Mucosa of rectum (tissue), 2 donors: ENCODE results near the gene CHD5.
"Not testable (repeated sequence)": the region's sequence is repeated elsewhere in the genome, so short reads cannot be mapped to it uniquely, and the experiment has no call there.

Experiments
- H3K27ac ChIP-seq, 2 donors: one replicate each; pipeline ENCODE4 v1.7.0; 2013; ENCODE audit warnings: inconsistent platforms in 2 of 2, low read depth in 2 of 2, low read length in 2 of 2
- H3K27me3 ChIP-seq, 2 donors: one replicate each; pipeline ENCODE4 v1.7.0; 2013; ENCODE audit warnings: low read length in 2 of 2; ENCODE audit not compliant: control insufficient read depth in 2 of 2, insufficient read depth in 2 of 2
- H3K36me3 ChIP-seq, 2 donors: one replicate each; pipeline ENCODE4 v1.7.0; 2013; ENCODE audit warnings: low read length in 2 of 2; ENCODE audit not compliant: control insufficient read depth in 2 of 2, insufficient read depth in 2 of 2
- H3K4me1 ChIP-seq, 2 donors: one replicate each; pipeline ENCODE4 v1.7.0; 2013; ENCODE audit warnings: low read length in 2 of 2, mild to moderate bottlenecking in 1 of 2; ENCODE audit not compliant: control insufficient read depth in 2 of 2, insufficient read depth in 2 of 2
- H3K4me3 ChIP-seq, 2 donors: one replicate each; pipeline ENCODE4 v1.7.0; 2013; ENCODE audit warnings: low read length in 2 of 2
- H3K9ac ChIP-seq, 2 donors: one replicate each; pipeline ENCODE4 v1.7.0; 2013; ENCODE audit warnings: low read length in 2 of 2, low read depth in 1 of 2, mild to moderate bottlenecking in 1 of 2
- H3K9me3 ChIP-seq, 2 donors: one replicate each; pipeline ENCODE4 v1.7.0; 2013; ENCODE audit warnings: low read length in 2 of 2; ENCODE audit not compliant: control insufficient read depth in 2 of 2
- donor health status: healthy.
- donor health status: Normal muscosa, but diverticular disease.

The CHD5 gene

GRCh38 chr1:6080469-6080868 is 99.7 kb downstream of the CHD5 start:
- Histone ChIP-seq H3K4me1 (peaks cover 4 to 5% of the 10 kb centered on the region in 2 donors), H3K27me3 (no peaks in the 10 kb centered on the region), H3K36me3 (no peaks in the 10 kb centered on the region), H3K9me3 (no peaks in the 10 kb centered on the region), H3K4me3 (no peak overlapping the region), H3K27ac (no peak overlapping the region), H3K9ac (no peak overlapping the region)

- no peaks in the 10 kb centered on the region for H3K9me3 ChIP-seq
- no peak overlapping the region for H3K27ac ChIP-seq
- no peaks in the 10 kb centered on the region for H3K27me3 ChIP-seq
- H3K9ac ChIP-seq, result no peak overlapping the region
- no peak overlapping the region for H3K4me3 ChIP-seq
- peaks cover 0 to 4% of the 10 kb centered on the region in 2 donors for H3K4me1 ChIP-seq
- H3K36me3 ChIP-seq, result peaks cover 0 to 3% of the 10 kb centered on the region in 2 donors
These were observed 102.2 kb downstream of the CHD5 start for GRCh38 chr1:6077919-6078318.

GRCh38 chr1:6077506-6077905 is 102.6 kb downstream of the CHD5 start:
- H3K27ac ChIP-seq, result no peak overlapping the region
- no peaks in the 10 kb centered on the region for H3K27me3 ChIP-seq
- no peak overlapping the region for H3K4me3 ChIP-seq
- peaks cover 0 to 4% of the 10 kb centered on the region in 2 donors for H3K4me1 ChIP-seq
- peaks cover 0 to 3% of the 10 kb centered on the region in 2 donors for H3K36me3 ChIP-seq
- no peak overlapping the region for H3K9ac ChIP-seq
- no peaks in the 10 kb centered on the region for H3K9me3 ChIP-seq

GRCh38 chr1:6077061-6077460 is 103.1 kb downstream of the CHD5 start:
- H3K27ac ChIP-seq, H3K9me3 ChIP-seq, H3K9ac ChIP-seq, H3K4me3 ChIP-seq, H3K4me1 ChIP-seq, H3K36me3 ChIP-seq, H3K27me3 ChIP-seq: not testable (repeated sequence)

GRCh38 chr1:6075748-6076147 is 104.4 kb downstream of the CHD5 start:
- Histone ChIP-seq H3K4me1 (no peaks in the 10 kb centered on the region), H3K4me3 (no peak overlapping the region), H3K27me3 (no peaks in the 10 kb centered on the region), H3K9me3 (no peaks in the 10 kb centered on the region), H3K36me3 (peaks cover 0 to 3% of the 10 kb centered on the region in 2 donors), H3K27ac (no peak overlapping the region), H3K9ac (no peak overlapping the region)

- Histone ChIP-seq H3K4me3 (no peak overlapping the region), H3K27ac (no peak overlapping the region), H3K27me3 (no peaks in the 10 kb centered on the region), H3K9me3 (no peaks in the 10 kb centered on the region), H3K9ac (no peak overlapping the region), H3K4me1 (no peaks in the 10 kb centered on the region), H3K36me3 (peaks cover 0 to 3% of the 10 kb centered on the region in 2 donors)
These were observed 105.8 kb downstream of the CHD5 start for GRCh38 chr1:6074192-6074901.

GRCh38 chr1:6073480-6074053 is 106.6 kb downstream of the CHD5 start:
- H3K27ac ChIP-seq, result no peak overlapping the region
- H3K4me3 ChIP-seq, result no peak overlapping the region
- no peaks in the 10 kb centered on the region for H3K4me1 ChIP-seq
- H3K36me3 ChIP-seq, result peaks cover 0 to 3% of the 10 kb centered on the region in 2 donors
- H3K9me3 ChIP-seq, result no peaks in the 10 kb centered on the region
- no peak overlapping the region for H3K9ac ChIP-seq
- no peaks in the 10 kb centered on the region for H3K27me3 ChIP-seq

GRCh38 chr1:6072774-6073479 is 107.2 kb downstream of the CHD5 start:
- H3K4me1 ChIP-seq, result no peaks in the 10 kb centered on the region
- H3K27ac ChIP-seq, result no peak overlapping the region
- H3K9ac ChIP-seq, result no peak overlapping the region
- no peaks in the 10 kb centered on the region for H3K9me3 ChIP-seq
- H3K4me3 ChIP-seq, result no peak overlapping the region
- peaks cover 0 to 3% of the 10 kb centered on the region in 2 donors for H3K36me3 ChIP-seq
- no peaks in the 10 kb centered on the region for H3K27me3 ChIP-seq

- H3K27me3 ChIP-seq, result no peaks in the 10 kb centered on the region
- no peak overlapping the region for H3K27ac ChIP-seq
- H3K9ac ChIP-seq, result no peak overlapping the region
- peaks cover 0 to 3% of the 10 kb centered on the region in 2 donors for H3K36me3 ChIP-seq
- H3K9me3 ChIP-seq, result no peaks in the 10 kb centered on the region
- H3K4me1 ChIP-seq, result no peaks in the 10 kb centered on the region
- H3K4me3 ChIP-seq, result no peak overlapping the region
These were observed 108.9 kb downstream of the CHD5 start for GRCh38 chr1:6071219-6071618.

GRCh38 chr1:6070450-6070974 is 109.6 kb downstream of the CHD5 start:
- Histone ChIP-seq H3K27me3 (no peaks in the 10 kb centered on the region), H3K27ac (no peak overlapping the region), H3K4me3 (no peak overlapping the region), H3K36me3 (peaks cover 0 to 3% of the 10 kb centered on the region in 2 donors), H3K9me3 (no peaks in the 10 kb centered on the region), H3K4me1 (no peaks in the 10 kb centered on the region), H3K9ac (no peak overlapping the region)
